ENCODE measurements around the gene BMP7.

- TF ChIP-seq POLR2A (IDR thresholded peaks at IDR 0.05) (no peak), CTCF (IDR thresholded peaks at IDR 0.05) (no peak)
These were observed 16.7 kb downstream of the BMP7 start for GRCh38 chr20:57249772-57250171.

Data from uterus (tissue), 2 donors.